OCI-LY7 (cell line): ENCODE data around the gene NDC1.

ENCODE experiments used
- EZH2phosphoT487 ChIP-seq: fragments of 200-600 bp; sonication (generic); IDR thresholded peaks from 2 replicates; pipeline ENCODE4 v1.6.1; 2018; ENCODE audit warnings: low read depth, borderline replicate concordance, mild to moderate bottlenecking, mixed run types, antibody characterized with exemption, low read length, moderate library complexity, mixed read lengths
- TF ChIP-seq, protein P1 (sequence below): fragments of 200-600 bp; sonication (generic); conservative IDR thresholded peaks from 2 replicates; pipeline ENCODE4 v1.5.1; 2014; ENCODE audit warnings: mild to moderate bottlenecking, antibody characterized with exemption, low read length, moderate library complexity, mixed read lengths

DNA sequence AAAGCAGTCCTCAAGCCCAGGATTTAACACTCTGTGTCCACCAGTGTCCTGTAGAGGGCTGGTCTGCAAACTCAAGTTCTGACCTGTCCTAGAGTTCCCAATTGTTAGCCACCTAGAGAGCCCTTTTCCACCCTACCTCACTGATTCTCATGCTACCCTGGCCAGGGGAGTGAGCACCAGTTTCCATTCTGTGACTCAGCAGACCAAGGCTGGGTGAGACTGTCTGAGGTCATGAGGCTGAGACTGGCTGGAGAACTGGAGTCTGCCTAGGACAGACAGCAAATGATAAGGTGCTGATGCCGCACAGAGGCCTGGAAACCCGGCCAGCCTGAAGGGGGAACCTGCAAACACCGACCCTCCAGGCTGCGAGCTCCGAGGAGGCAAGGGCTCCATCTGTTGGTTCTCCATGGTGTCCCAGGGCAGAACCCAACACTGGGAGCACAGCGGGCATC, 112.8 kb downstream of the NDC1 start:
- TF ChIP-seq, protein P1, sequence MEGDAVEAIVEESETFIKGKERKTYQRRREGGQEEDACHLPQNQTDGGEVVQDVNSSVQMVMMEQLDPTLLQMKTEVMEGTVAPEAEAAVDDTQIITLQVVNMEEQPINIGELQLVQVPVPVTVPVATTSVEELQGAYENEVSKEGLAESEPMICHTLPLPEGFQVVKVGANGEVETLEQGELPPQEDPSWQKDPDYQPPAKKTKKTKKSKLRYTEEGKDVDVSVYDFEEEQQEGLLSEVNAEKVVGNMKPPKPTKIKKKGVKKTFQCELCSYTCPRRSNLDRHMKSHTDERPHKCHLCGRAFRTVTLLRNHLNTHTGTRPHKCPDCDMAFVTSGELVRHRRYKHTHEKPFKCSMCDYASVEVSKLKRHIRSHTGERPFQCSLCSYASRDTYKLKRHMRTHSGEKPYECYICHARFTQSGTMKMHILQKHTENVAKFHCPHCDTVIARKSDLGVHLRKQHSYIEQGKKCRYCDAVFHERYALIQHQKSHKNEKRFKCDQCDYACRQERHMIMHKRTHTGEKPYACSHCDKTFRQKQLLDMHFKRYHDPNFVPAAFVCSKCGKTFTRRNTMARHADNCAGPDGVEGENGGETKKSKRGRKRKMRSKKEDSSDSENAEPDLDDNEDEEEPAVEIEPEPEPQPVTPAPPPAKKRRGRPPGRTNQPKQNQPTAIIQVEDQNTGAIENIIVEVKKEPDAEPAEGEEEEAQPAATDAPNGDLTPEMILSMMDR = peak; percentile 39
- no peak for TF ChIP-seq EZH2phosphoT487
